Measurements from ENCODE around the gene SMIM7. TPM values are rescaled to one million over a fixed set of nuclear protein-coding genes. Genes with fewer than 3 reads are reported as not detected.

Gene SMIM7
- total and polyA plus RNA-seq, 2 donors = 79.0 to 100 TPM

DNA sequence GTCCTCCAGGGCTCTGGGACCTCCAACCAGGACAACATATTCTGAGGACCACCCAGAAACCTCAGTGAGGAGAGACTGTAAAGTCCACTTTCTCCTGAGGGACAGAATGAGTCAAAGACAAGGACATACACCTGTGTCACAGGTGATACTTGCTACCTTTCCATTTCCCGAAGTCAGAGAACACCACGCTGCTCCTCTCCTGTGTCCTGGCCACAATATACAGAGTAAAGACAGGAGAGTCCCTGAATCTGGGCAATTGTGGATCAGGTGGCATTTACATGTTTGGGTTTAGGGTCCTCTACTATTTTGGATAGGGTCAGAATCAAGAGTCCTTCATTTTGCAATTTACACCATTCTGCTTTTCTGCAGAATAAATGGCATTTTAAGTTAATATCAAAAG, 36.9 kb downstream of the SMIM7 start:
- H3K36me3 ChIP-seq (ENCODE audit: control insufficient read depth in 2 of 2, insufficient read depth in 2 of 2, low read length in 1 of 2) = peaks cover 18 to 38% of the 10 kb centered on the region in 2 donors
- H3K9me3 ChIP-seq (ENCODE audit: control insufficient read depth in 2 of 2, insufficient read depth in 1 of 2, low read length in 1 of 2) = no peaks in the 10 kb centered on the region
- no peak for DNase-seq (ENCODE audit: low read depth in 6 of 9, low spot score in 9 of 9)
- H3K4me1 ChIP-seq (ENCODE audit: control insufficient read depth in 2 of 2, insufficient read depth in 2 of 2, low read length in 2 of 2) = peaks cover 4 to 18% of the 10 kb centered on the region in 2 donors
- H3K4me3 ChIP-seq (ENCODE audit: low read length in 2 of 2) = no peak overlapping the region
- no peak overlapping the region for H3K27ac ChIP-seq (ENCODE audit: low read depth in 1 of 2, low read length in 1 of 2)
- H3K27me3 ChIP-seq (ENCODE audit: control insufficient read depth in 2 of 2, insufficient read depth in 1 of 2, low read length in 1 of 2) = no peaks in the 10 kb centered on the region
- 98% methylated on average over 2 of the region's 2 CpGs for WGBS

DNA sequence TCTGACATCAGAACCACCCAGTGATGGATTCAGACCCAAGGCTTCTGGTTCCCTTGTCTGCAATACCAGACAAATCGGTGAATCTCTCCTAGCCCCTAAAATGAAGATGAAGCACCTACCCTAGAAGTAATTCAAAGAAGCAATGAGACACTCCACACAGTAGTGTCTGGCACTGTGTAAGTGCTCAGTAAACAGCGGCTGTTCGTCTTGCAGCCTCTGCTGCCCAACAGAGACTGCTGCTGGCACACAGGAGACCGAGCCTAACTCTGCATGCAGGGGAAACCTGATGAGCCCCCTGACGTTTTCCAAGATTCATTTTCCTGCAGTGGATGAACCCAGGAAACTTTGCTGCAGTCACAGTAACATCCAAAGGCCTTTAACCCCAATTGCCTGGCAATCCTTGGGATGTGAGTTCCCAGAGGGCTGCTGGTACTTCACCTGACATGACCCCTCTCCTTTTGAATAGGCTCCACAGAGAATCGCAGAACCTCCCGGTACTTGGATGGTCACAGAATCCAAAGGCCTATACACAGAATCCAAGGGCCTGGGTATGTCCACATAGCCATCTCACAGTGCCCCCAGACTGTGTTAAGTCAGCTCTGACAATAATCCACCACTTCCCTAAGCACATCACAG, 38.7 kb downstream of the SMIM7 start:
- no peaks in the 10 kb centered on the region for H3K27me3 ChIP-seq (ENCODE audit: control insufficient read depth in 2 of 2, insufficient read depth in 1 of 2, low read length in 1 of 2)
- H3K9me3 ChIP-seq (ENCODE audit: control insufficient read depth in 2 of 2, insufficient read depth in 1 of 2, low read length in 1 of 2) = no peaks in the 10 kb centered on the region
- DNase-seq (ENCODE audit: low read depth in 6 of 9, low spot score in 9 of 9) = no peak
- H3K27ac ChIP-seq (ENCODE audit: low read depth in 1 of 2, low read length in 1 of 2) = no peak overlapping the region
- WGBS = 95% methylated on average over 7 of the region's 7 CpGs
- no peak overlapping the region for H3K4me3 ChIP-seq (ENCODE audit: low read length in 2 of 2)
- peaks cover 18 to 35% of the 10 kb centered on the region in 2 donors for H3K36me3 ChIP-seq (ENCODE audit: control insufficient read depth in 2 of 2, insufficient read depth in 2 of 2, low read length in 1 of 2)
- H3K4me1 ChIP-seq (ENCODE audit: control insufficient read depth in 2 of 2, insufficient read depth in 2 of 2, low read length in 2 of 2) = peaks cover 1 to 14% of the 10 kb centered on the region in 2 donors

DNA sequence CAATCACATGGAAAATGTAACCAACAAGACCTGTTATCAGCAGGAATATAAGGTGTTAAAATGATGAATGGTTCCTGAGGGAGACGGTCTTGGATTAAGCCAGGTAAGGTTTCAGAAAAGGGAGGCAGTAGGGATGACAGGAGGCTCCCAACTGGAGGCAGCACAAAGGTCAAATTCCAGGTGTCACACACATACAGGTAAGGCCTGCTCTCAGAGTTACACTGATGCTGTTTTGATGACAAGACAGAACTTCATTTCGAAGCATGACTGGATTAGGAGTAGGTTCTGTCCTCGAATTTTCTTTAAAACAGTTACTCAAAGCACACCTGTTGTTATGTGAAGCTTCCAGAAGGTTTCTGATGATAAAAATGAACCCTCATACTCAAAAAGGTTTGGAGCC, 39.4 kb downstream of the SMIM7 start:
- no peaks in the 10 kb centered on the region for H3K27me3 ChIP-seq (ENCODE audit: control insufficient read depth in 2 of 2, insufficient read depth in 1 of 2, low read length in 1 of 2)
- no peak overlapping the region for H3K4me3 ChIP-seq (ENCODE audit: low read length in 2 of 2)
- peaks cover 18 to 31% of the 10 kb centered on the region in 2 donors for H3K36me3 ChIP-seq (ENCODE audit: control insufficient read depth in 2 of 2, insufficient read depth in 2 of 2, low read length in 1 of 2)
- DNase-seq (ENCODE audit: low read depth in 6 of 9, low spot score in 9 of 9) = no peak
- H3K4me1 ChIP-seq (ENCODE audit: control insufficient read depth in 2 of 2, insufficient read depth in 2 of 2, low read length in 2 of 2) = peaks cover 6 to 14% of the 10 kb centered on the region in 2 donors
- no peak overlapping the region for H3K27ac ChIP-seq (ENCODE audit: low read depth in 1 of 2, low read length in 1 of 2)
- H3K9me3 ChIP-seq (ENCODE audit: control insufficient read depth in 2 of 2, insufficient read depth in 1 of 2, low read length in 1 of 2) = no peaks in the 10 kb centered on the region
- 92% methylated on average over 3 of the region's 3 CpGs for WGBS

DNA sequence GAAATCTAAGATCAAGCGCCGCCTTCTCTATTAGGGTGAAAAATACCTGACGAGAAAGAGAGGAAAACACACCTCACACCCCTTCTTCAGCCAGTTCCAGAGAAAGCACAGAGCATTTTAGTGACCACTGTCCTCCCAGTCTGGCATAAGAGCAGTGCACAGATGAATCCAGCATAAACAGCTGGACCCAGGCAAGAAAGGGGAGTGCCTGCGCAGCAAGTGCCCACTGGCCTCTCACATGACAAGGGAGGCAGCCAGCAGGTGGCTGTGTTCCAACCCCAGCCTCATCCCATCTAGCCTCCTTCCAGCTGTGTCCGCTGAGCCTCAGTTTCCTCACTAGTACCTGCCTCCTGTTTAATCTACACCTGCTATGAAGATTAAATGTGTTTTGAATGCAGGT, 39.9 kb downstream of the SMIM7 start:
- Histone ChIP-seq H3K4me3 (ENCODE audit: low read length in 2 of 2) (no peak overlapping the region), H3K27me3 (ENCODE audit: control insufficient read depth in 2 of 2, insufficient read depth in 1 of 2, low read length in 1 of 2) (no peaks in the 10 kb centered on the region), H3K36me3 (ENCODE audit: control insufficient read depth in 2 of 2, insufficient read depth in 2 of 2, low read length in 1 of 2) (peaks cover 18 to 26% of the 10 kb centered on the region in 2 donors), H3K9me3 (ENCODE audit: control insufficient read depth in 2 of 2, insufficient read depth in 1 of 2, low read length in 1 of 2) (no peaks in the 10 kb centered on the region), H3K4me1 (ENCODE audit: control insufficient read depth in 2 of 2, insufficient read depth in 2 of 2, low read length in 2 of 2) (peaks cover 7 to 15% of the 10 kb centered on the region in 2 donors), H3K27ac (ENCODE audit: low read depth in 1 of 2, low read length in 1 of 2) (no peak overlapping the region)
- no peak for DNase-seq (ENCODE audit: low read depth in 6 of 9, low spot score in 9 of 9)
- WGBS = 96% methylated on average over 5 of the region's 5 CpGs

DNA sequence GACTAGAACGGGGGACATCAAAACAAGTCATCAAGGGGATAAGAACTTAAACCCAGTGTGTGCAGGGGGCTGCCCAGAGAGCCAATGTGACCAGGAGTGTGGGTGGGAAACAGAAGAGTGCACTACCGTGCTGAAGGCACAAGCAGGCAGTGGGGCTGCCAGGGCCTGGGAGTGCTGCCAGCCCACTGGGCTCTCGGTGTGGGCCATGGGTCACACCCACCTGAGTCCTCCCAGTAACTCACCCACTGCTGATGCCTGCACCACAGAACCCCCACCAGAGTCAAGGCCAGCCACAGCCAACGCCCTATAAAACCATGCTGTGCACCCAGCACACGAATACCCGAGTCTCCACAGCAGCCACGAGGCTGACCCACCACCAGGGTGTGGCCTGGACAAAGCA, 40.5 kb downstream of the SMIM7 start:
- WGBS = 91% methylated on average over 7 of the region's 7 CpGs
- Histone ChIP-seq H3K4me3 (ENCODE audit: low read length in 2 of 2) (no peak overlapping the region), H3K27ac (ENCODE audit: low read depth in 1 of 2, low read length in 1 of 2) (no peak overlapping the region), H3K4me1 (ENCODE audit: control insufficient read depth in 2 of 2, insufficient read depth in 2 of 2, low read length in 2 of 2) (peaks cover 10 to 17% of the 10 kb centered on the region in 2 donors), H3K36me3 (ENCODE audit: control insufficient read depth in 2 of 2, insufficient read depth in 2 of 2, low read length in 1 of 2) (peaks cover 13 to 21% of the 10 kb centered on the region in 2 donors), H3K9me3 (ENCODE audit: control insufficient read depth in 2 of 2, insufficient read depth in 1 of 2, low read length in 1 of 2) (no peaks in the 10 kb centered on the region), H3K27me3 (ENCODE audit: control insufficient read depth in 2 of 2, insufficient read depth in 1 of 2, low read length in 1 of 2) (no peaks in the 10 kb centered on the region)
- no peak for DNase-seq (ENCODE audit: low read depth in 6 of 9, low spot score in 9 of 9)

DNA sequence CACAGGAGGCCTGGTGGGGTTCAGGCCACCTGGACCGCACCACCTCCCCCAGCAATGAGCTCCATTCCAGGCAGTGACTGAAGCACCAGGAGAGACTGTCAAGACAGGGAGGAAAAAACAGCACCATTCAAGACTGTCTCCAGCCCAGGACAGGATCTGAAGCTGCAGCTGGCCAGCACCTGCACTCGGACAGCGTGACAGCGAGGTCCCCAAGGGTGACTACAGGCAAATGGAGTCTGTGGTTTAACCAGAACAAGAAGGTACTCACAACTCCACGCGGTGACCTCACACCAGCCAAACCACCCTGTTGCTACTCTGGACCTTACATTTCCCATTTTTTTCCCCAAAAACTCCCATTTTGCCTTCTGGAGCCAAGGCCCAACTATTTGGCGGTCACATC, 41.7 kb downstream of the SMIM7 start:
- no peak overlapping the region for H3K4me3 ChIP-seq (ENCODE audit: low read length in 2 of 2)
- peaks cover 14 to 19% of the 10 kb centered on the region in 2 donors for H3K4me1 ChIP-seq (ENCODE audit: control insufficient read depth in 2 of 2, insufficient read depth in 2 of 2, low read length in 2 of 2)
- WGBS = 96% methylated on average over 7 of the region's 7 CpGs
- no peak for DNase-seq (ENCODE audit: low read depth in 6 of 9, low spot score in 9 of 9)
- H3K36me3 ChIP-seq (ENCODE audit: control insufficient read depth in 2 of 2, insufficient read depth in 2 of 2, low read length in 1 of 2) = peaks cover 3 to 12% of the 10 kb centered on the region in 2 donors
- no peak overlapping the region for H3K27ac ChIP-seq (ENCODE audit: low read depth in 1 of 2, low read length in 1 of 2)
- no peaks in the 10 kb centered on the region for H3K27me3 ChIP-seq (ENCODE audit: control insufficient read depth in 2 of 2, insufficient read depth in 1 of 2, low read length in 1 of 2)
- H3K9me3 ChIP-seq (ENCODE audit: control insufficient read depth in 2 of 2, insufficient read depth in 1 of 2, low read length in 1 of 2) = no peaks in the 10 kb centered on the region

DNA sequence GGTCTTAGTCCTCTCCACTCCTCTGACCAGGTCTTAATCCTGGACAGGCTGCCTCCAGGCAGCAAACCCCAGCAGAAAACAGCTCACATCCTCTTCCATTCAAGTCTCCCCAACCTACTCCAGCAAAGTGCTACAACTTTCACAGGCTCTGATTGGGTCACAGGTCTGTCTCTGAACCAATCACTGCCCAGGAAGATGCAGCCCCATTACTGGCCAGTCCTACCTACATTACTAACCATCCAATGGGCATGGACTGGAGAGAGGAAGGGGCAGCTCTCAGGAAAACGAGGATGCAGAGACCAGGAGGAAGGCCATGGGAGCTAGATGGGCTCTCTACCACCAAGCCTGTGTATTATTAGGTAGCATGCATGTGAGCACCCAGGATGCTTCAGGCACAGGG, 44.1 kb downstream of the SMIM7 start:
- H3K27ac ChIP-seq (ENCODE audit: low read depth in 1 of 2, low read length in 1 of 2) = no peak overlapping the region
- 87% methylated on average over 1 of the region's 1 CpG for WGBS
- H3K4me1 ChIP-seq (ENCODE audit: control insufficient read depth in 2 of 2, insufficient read depth in 2 of 2, low read length in 2 of 2) = peaks cover 14 to 19% of the 10 kb centered on the region in 2 donors
- H3K27me3 ChIP-seq (ENCODE audit: control insufficient read depth in 2 of 2, insufficient read depth in 1 of 2, low read length in 1 of 2) = no peaks in the 10 kb centered on the region
- no peaks in the 10 kb centered on the region for H3K9me3 ChIP-seq (ENCODE audit: control insufficient read depth in 2 of 2, insufficient read depth in 1 of 2, low read length in 1 of 2)
- DNase-seq (ENCODE audit: low read depth in 6 of 9, low spot score in 9 of 9) = no peak
- H3K36me3 ChIP-seq (ENCODE audit: control insufficient read depth in 2 of 2, insufficient read depth in 2 of 2, low read length in 1 of 2) = peaks cover 3% of the 10 kb centered on the region in 2 donors
- H3K4me3 ChIP-seq (ENCODE audit: low read length in 2 of 2) = no peak overlapping the region

DNA sequence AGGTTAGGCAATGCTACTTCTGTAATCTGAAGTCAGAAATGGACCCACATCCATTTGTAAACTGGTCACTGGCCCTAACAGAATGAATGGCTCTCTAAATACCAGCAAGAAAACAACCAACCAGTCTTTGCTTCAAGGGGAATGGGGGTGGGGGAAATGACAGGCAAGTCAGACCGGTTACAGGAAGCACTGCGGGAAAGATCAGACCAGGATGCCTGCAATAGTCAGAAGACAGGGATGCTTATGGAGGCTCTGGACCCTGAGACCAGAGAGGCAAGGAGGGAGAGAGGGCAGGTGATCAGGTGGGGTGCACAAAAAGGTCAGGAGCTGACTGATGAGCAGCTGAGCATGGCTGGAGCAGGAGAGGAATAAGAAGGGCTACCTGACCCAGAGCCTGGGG, 45.0 kb downstream of the SMIM7 start:
- 24% methylated on average over 2 of the region's 2 CpGs for WGBS
- Histone ChIP-seq H3K27ac (ENCODE audit: low read depth in 1 of 2, low read length in 1 of 2) (peak overlapping the region in 1 of 2 donors; percentile 50), H3K9me3 (ENCODE audit: control insufficient read depth in 2 of 2, insufficient read depth in 1 of 2, low read length in 1 of 2) (no peaks in the 10 kb centered on the region), H3K36me3 (ENCODE audit: control insufficient read depth in 2 of 2, insufficient read depth in 2 of 2, low read length in 1 of 2) (peaks cover 0 to 3% of the 10 kb centered on the region in 2 donors), H3K4me3 (ENCODE audit: low read length in 2 of 2) (no peak overlapping the region), H3K27me3 (ENCODE audit: control insufficient read depth in 2 of 2, insufficient read depth in 1 of 2, low read length in 1 of 2) (no peaks in the 10 kb centered on the region), H3K4me1 (ENCODE audit: control insufficient read depth in 2 of 2, insufficient read depth in 2 of 2, low read length in 2 of 2) (peaks cover 14 to 19% of the 10 kb centered on the region in 2 donors)
- DNase-seq (ENCODE audit: low read depth in 6 of 9, low spot score in 9 of 9) = no peak

DNA sequence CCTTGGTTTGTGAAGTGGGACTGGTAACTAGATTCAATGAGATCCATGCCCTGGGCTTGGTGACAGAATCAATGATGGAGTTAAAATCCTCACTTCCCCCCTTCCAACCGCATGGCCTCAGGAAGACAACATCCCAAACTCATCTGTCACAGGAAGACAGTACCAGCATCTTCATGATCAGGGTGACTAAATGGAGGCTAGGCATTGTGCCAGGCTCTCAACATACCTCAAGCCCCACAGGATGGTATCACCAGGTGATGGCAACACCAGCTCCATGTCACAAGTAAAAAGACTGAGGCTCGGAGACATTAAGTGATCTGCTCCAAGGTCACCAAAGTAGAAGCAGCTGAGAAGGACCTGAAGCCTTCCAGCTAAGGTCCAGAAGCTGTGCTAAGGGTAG, 46.1 kb downstream of the SMIM7 start:
- H3K4me1 ChIP-seq (ENCODE audit: control insufficient read depth in 2 of 2, insufficient read depth in 2 of 2, low read length in 2 of 2) = peaks cover 14 to 19% of the 10 kb centered on the region in 2 donors
- no peaks in the 10 kb centered on the region for H3K9me3 ChIP-seq (ENCODE audit: control insufficient read depth in 2 of 2, insufficient read depth in 1 of 2, low read length in 1 of 2)
- H3K27ac ChIP-seq (ENCODE audit: low read depth in 1 of 2, low read length in 1 of 2) = no peak overlapping the region
- no peak for DNase-seq (ENCODE audit: low read depth in 6 of 9, low spot score in 9 of 9)
- 99% methylated on average over 2 of the region's 2 CpGs for WGBS
- H3K27me3 ChIP-seq (ENCODE audit: control insufficient read depth in 2 of 2, insufficient read depth in 1 of 2, low read length in 1 of 2) = no peaks in the 10 kb centered on the region
- H3K4me3 ChIP-seq (ENCODE audit: low read length in 2 of 2) = no peak overlapping the region
- H3K36me3 ChIP-seq (ENCODE audit: control insufficient read depth in 2 of 2, insufficient read depth in 2 of 2, low read length in 1 of 2) = peaks cover 0 to 3% of the 10 kb centered on the region in 2 donors
